NCI-H1048 (cell line): ENCODE data around the gene SH3D21.

Source experiments
- DNase-seq: peaks from one replicate; lab custom pipeline; 2025; lab: John Stamatoyannopoulos, UW

The SH3D21 gene

DNA sequence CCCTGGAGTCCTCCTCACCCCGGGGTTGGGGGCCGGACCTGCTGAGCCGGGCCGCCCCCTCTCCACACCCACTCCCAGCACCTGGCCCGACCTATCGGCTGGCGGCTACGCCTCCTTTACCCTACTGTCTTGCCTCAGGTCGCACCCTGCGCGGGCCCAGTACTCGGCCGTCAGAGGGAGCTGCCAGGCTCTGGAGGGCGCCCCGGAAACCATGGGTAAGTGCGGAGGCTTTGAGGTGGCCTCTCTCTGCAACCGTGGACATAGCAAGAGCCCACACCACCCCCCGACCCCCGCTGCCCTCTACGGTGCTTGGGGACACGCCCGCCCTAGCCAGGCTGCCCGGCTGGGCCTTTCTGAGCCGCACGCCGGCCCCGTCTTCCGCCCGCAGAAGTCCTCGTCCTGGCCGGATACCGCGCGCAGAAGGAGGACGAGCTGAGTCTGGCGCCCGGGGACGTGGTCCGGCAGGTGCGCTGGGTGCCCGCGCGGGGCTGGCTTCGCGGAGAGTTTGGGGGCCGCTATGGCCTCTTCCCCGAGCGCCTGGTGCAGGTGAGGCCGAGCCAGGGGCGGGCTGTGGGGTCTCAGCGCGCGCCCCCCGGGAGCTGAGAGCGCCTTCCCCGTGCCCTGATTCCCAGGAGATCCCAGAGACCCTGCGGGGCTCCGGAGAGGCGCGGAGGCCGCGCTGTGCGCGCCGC is at the start of gene SH3D21:
SH3D21 (plus strand) TSS at position 159 of the 692 bp plus-strand sequence; CDS start at position 212, 53 bp downstream.
- no peak for DNase-seq

- DNase-seq: no peak
Measured at GRCh38 chr1:36256558-36257374, 49.4 kb upstream of the SH3D21 start.

DNA sequence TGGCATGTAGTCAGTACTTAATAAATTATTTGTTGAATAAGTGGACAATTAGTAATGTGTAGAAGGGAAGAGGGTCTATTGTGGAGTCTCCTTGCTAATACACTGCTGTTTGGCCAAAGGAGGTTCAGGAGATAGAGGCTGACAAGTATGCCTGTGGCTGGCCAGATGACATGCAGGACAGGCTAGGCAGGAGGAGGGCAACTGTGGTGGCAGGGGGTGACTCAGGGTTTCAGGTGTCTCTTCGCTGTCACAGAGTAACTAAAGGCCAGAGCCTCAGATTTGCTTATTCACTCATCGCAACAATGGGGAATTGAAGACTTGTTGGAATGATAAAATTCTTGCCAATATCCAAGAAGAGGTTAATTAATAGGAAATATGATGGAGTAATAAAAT is 48.8 kb upstream of the SH3D21 start:
- no peak for DNase-seq

GRCh38 chr1:36258960-36259344 is 47.2 kb upstream of the SH3D21 start:
- no peak for DNase-seq

- DNase-seq: no peak
Measured at GRCh38 chr1:36268981-36269380, 37.2 kb upstream of the SH3D21 start.

GRCh38 chr1:36269408-36269838 is 36.7 kb upstream of the SH3D21 start:
- no peak for DNase-seq

GRCh38 chr1:36273024-36273423 is 33.1 kb upstream of the SH3D21 start:
- no peak for DNase-seq

- no peak for DNase-seq
Measured at GRCh38 chr1:36274201-36274600, 32.0 kb upstream of the SH3D21 start.

DNA sequence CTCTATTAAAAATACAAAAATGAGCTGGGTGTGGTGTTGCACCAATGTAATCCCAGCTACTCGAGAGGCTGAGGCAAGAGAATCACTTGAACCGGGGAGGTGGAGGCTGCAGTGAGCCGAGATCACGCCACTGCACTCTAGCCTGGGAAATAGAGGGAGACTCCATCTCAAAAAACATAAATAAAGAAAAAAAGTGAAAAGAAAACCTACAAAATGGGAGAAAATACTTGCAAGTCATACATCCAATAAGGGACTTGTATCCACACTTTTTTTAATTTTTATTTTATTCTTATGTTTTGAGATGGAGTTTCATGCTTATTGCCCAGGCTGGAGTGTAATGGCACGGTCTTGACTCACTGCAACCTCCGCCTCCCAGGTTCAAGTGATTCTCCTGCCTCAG is 29.5 kb upstream of the SH3D21 start:
- no peak for DNase-seq

DNA sequence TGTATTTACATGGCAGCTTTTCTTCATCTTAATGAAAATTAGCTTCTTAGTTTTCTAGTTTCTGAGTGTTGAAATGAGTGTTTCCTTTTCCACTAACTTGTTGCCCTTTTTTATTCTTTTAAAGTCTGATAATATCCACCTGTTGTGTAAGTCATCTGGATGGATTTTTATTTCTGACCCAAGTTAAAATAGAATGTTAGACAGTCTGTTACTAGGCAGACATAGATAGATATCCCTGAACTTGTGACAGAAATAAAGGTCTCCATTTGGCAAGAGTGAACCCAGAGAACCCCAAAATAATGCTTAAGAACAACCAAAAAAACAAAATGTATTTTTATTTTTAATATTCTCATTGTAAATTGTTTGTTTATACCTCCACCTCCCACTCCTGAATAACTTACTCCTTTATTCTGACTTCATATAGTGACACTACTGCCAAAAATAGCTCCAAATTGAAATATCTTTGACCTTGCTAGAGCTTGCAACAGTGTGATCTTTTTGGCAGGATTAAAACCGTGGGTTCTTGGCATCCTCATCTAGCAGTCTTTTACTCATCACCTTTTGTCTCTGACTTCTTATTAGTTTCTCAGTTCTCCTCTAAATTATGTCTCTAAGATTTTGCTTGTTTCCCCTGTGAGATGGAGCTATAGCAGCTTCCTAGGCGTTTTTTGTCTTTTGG is 26.9 kb upstream of the SH3D21 start:
- DNase-seq: no peak

- no peak for DNase-seq
Measured at GRCh38 chr1:36279789-36280296, 26.3 kb upstream of the SH3D21 start.

DNA sequence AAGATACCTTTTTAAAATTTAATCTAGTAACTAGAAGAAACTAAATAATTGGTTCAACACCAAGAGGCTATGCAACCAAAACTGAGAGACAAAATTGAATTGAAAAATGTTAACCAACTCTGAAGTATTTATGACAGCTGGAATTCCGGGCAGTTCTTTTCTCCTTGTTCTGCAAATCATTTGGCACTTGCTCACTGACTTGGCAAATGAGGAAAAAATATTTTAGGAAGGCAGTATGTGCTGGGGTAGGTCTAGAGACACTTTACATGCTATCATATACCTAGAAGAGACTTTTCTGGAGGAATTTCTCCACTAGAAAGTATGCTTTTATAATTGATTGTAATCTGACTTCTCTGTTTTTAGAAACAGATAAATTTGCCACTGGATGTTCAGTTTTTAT is 22.1 kb upstream of the SH3D21 start:
- DNase-seq: no peak

DNA sequence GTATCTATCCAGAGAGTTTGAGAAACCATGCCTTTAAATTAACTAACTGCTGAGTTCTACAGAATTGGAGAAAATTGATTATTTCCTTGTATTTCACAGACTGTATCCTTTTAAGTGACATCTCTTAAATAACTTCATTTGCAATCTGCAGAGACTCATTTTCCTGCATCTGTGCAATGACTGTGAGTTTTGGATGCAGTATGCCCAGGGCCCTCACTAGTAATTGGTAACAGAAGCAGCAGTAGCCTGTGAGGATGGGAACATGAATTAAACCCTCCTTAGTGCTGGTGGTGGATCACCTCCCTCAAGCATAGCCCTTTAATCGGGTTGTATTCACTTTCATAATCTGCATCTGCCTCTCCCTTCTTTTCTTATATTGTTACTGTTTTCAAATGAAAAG is 21.7 kb upstream of the SH3D21 start:
- DNase-seq: no peak

DNA sequence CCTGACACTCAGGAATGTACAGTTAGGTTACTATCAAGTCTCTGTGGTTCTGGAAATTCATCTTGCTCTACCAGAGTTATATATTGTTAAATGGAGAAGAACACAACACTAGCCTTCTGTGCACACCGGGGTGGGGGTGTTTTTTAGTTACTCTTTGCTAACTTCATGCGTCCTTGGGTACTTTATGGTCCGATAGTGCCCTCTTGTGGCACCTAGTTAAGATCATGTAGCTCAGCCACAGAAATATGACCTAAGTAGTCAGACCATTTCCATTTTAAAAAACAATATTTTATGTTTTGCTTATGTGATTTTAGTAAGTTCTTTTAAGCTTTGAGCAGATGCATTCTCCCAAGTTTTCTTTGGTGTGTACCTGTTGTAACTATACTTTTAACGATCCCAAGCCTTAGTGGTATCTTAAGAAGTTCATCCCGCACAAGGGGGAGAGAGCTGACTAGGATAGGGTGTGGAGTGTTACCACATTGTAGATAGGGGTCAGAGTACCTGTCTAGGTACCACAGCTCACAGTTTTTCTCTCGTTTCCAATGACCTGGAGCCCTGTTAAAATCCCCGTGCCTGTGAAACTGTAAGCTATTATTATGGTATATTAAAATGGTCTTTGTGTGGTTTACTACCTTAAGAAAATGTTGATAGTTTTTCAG is 20.6 kb upstream of the SH3D21 start:
- peak; percentile 33 for DNase-seq

- DNase-seq: no peak
Measured at GRCh38 chr1:36286802-36287201, 19.4 kb upstream of the SH3D21 start.

DNA sequence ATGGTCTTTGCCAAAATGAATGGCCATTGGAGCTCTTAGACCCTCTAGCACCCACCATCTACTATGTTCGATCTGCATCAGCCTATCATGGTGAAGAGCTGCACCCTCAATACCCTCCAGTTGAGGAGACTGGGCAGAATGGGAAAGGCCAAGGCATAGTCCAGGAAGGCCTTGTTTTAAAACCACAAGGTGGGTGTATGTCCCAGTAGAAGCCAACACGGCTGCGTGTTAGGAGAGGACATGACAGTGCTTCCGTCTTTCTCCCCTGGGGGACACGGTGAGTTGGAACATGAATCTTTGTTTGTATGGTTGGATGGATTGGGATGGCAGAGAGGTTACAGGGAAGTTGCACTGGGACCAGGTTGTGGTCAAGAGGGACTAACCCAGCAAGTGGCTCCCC is 18.6 kb upstream of the SH3D21 start:
- DNase-seq: no peak

GRCh38 chr1:36295390-36295789 is 10.8 kb upstream of the SH3D21 start:
- no peak for DNase-seq

DNA sequence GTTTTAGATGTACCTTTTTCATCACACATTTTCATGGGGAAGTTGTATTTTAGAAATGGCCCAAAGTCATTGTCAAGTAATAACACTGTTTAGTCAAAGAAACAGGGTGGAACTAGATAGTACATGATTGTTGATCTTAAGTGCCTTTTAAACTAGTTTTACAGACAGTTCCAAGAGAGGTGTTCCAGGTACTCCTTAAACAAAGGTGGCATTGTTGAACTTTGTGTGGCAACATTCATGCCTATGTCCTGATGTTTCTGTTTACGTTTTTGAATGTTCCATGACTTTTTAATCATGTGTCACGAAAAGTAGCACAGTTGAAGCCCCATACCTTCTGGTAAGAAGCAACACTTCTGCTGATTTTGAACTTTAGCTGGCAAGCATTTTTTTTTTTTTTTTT is 9.1 kb upstream of the SH3D21 start:
- DNase-seq: no peak

GRCh38 chr1:36298640-36299039 is 7.5 kb upstream of the SH3D21 start:
- DNase-seq: no peak

GRCh38 chr1:36300526-36300925 is 5.6 kb upstream of the SH3D21 start:
- DNase-seq: no peak

DNA sequence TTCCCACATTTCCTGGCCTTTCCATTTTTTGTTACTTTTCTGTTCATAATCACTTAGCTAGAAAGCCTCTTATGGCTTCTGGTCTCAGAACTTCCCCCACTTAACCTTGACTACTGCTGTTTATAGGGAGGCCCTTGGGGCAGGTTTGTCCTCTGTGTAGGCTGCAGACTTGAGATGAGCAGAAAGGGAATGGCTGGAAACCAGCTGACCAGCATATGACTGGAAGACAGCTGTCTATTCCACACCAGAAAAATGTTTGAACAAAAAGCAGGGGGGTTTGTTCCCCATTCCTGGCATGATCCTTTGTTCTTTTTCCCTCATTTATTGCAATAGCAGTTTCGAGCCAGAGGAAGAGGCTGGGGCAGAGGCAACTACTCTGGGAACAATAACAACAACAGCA is 4.9 kb upstream of the SH3D21 start:
- no peak for DNase-seq

DNA sequence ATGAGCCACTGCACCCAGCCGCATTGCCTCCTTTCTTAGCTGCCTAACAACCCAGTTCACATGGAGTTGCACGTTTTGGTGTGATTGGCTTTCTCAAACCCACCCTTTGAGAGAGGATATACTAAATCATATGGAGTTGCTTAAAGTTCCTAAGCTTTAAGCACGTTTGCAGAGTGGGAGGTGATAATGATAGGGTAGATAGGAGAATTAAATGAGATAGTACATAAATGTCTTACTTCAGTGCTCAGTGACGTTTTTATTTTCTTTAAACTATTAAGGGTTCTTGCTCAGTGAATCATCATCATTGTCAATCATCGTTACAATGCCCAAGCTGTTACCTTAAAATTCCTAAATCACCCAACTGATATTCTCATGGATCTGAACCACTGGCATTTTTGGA is 2.9 kb upstream of the SH3D21 start:
- DNase-seq: no peak
